ENCODE measurements around the gene SFRP2.

- TF ChIP-seq, protein P1, sequence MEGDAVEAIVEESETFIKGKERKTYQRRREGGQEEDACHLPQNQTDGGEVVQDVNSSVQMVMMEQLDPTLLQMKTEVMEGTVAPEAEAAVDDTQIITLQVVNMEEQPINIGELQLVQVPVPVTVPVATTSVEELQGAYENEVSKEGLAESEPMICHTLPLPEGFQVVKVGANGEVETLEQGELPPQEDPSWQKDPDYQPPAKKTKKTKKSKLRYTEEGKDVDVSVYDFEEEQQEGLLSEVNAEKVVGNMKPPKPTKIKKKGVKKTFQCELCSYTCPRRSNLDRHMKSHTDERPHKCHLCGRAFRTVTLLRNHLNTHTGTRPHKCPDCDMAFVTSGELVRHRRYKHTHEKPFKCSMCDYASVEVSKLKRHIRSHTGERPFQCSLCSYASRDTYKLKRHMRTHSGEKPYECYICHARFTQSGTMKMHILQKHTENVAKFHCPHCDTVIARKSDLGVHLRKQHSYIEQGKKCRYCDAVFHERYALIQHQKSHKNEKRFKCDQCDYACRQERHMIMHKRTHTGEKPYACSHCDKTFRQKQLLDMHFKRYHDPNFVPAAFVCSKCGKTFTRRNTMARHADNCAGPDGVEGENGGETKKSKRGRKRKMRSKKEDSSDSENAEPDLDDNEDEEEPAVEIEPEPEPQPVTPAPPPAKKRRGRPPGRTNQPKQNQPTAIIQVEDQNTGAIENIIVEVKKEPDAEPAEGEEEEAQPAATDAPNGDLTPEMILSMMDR (IDR thresholded peaks at IDR 0.05): no peak
- no peak for TF ChIP-seq EZH2 (IDR thresholded peaks at IDR 0.05; ENCODE audit: borderline replicate concordance, insufficient read depth, low read depth, low read length, poor library complexity, severe bottlenecking)
Observed at GRCh38 chr4:153823483-153823882, 34.6 kb upstream of the SFRP2 start.
